Endodermal cell (in vitro differentiated cells): ENCODE results near the gene PP2D1. TPM values are rescaled to one million over a fixed set of nuclear protein-coding genes. Genes with fewer than 3 reads are reported as not detected.
"Not testable (repeated sequence)": the region's sequence is repeated elsewhere in the genome, so short reads cannot be mapped to it uniquely, and the experiment has no call there.

ENCODE experiments used
- DNase-seq: peaks from one replicate; pipeline ENCODE4 v3.0.0-alpha.2; 2017
- H3K27ac ChIP-seq: 2 replicates; pipeline ENCODE4 v1.5.1; 2013; ENCODE audit warnings: mild to moderate bottlenecking, low read depth, low read length, moderate library complexity
- H3K27me3 ChIP-seq: 2 replicates; pipeline ENCODE4 v1.6.1; 2013; ENCODE audit warnings: mild to moderate bottlenecking, low read length, moderate library complexity; ENCODE audit not compliant: insufficient read depth, control insufficient read depth, poor library complexity, severe bottlenecking
- H3K36me3 ChIP-seq: 2 replicates; pipeline ENCODE4 v1.7.0; 2013; ENCODE audit warnings: mild to moderate bottlenecking, low read length, moderate library complexity; ENCODE audit not compliant: control insufficient read depth, insufficient read depth
- H3K4me1 ChIP-seq: one replicate; pipeline ENCODE4 v1.7.0; 2013; ENCODE audit warnings: low read length; ENCODE audit not compliant: control insufficient read depth, insufficient read depth
- H3K4me3 ChIP-seq: 2 replicates; pipeline ENCODE4 v1.5.1; 2013; ENCODE audit warnings: mild to moderate bottlenecking, low read length, moderate library complexity
- H3K9ac ChIP-seq: 2 replicates; pipeline ENCODE4 v1.6.1; 2013; ENCODE audit warnings: mild to moderate bottlenecking, low read length, moderate library complexity; ENCODE audit not compliant: poor library complexity, severe bottlenecking; ENCODE audit errors: extremely low read depth
- H3K9me3 ChIP-seq: 2 replicates; pipeline ENCODE4 v1.6.1; 2013; ENCODE audit warnings: mild to moderate bottlenecking, low read length, moderate library complexity; ENCODE audit not compliant: control insufficient read depth
- H3K27ac Mint-ChIP-seq: 2 replicates; pipeline ENCODE4 v1.8.0; 2020; ENCODE audit warnings: mixed read lengths
- H3K27me3 Mint-ChIP-seq: 2 replicates; pipeline ENCODE4 v1.8.0; 2021; ENCODE audit warnings: mild to moderate bottlenecking, mixed read lengths; ENCODE audit not compliant: insufficient read depth
- H3K36me3 Mint-ChIP-seq: 2 replicates; pipeline ENCODE4 v1.8.0; 2020; ENCODE audit warnings: low read depth, mixed read lengths
- H3K4me1 Mint-ChIP-seq: 2 replicates; pipeline ENCODE4 v1.8.0; 2020; ENCODE audit warnings: mixed read lengths
- H3K4me3 Mint-ChIP-seq: 2 replicates; pipeline ENCODE4 v1.8.0; 2020; ENCODE audit warnings: mild to moderate bottlenecking, moderate library complexity, mixed read lengths
- H3K9me3 Mint-ChIP-seq: 2 replicates; pipeline ENCODE4 v1.8.0; 2020; ENCODE audit warnings: mild to moderate bottlenecking, mixed read lengths
- WGBS, 2 experiments: methylation state at CpG; one replicate each; pipeline versions ENCODE4 v1.1.5 to v1.1.7; 2013; ENCODE audit warnings: missing lambda C conversion rate in 2 of 2, mixed read lengths in 1 of 2; ENCODE audit not compliant: insufficient coverage in 1 of 2, insufficient read length in 1 of 2; 5-methylcytosine and 5-hydroxymethylcytosine counted together
- total RNA-seq, 2 donors: library from RNA; stranded (reverse); fragmentation: NEBNext Ultra II Directional in 1 of 2; extraction: Animal tissue kit (Norgen Biotek cat#: 25700) in 1 of 2; gene quantifications; 2 replicates in 1 of 2; 3 replicates in 1 of 2; pipeline ENCODE4 v1.2.1, GENCODE V29; 2021
- TF ChIP-seq, protein P1 (sequence below): fragments of 200-600 bp; sonication (generic); conservative IDR thresholded peaks from 2 replicates; pipeline ENCODE4 v1.5.0; 2021; ENCODE audit warnings: antibody characterized with exemption, mild to moderate bottlenecking

PP2D1 gene
- total RNA-seq, 2 donors from 2014 or later = not detected

DNA sequence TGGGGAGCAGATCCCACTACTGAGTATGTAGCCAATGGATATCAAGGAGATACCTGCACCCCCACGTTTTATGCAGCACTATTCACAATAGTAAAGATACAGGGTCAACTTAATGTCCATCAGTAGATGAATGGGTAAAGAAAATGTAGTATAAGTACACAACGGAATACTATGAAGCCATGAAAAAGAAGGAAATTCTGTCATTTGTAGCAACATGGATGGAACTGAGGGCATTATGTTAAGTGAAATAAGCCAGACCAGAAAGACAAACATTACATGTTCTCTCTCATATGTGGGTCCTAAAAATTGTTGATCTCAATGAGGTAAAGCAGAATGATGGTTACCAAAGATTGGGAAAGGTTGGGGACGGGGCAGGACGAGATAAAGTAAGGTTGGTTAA is 14.6 kb downstream of the PP2D1 start:
- Histone ChIP-seq H3K27ac (no peak overlapping the region), H3K27me3 (no peaks in the 10 kb centered on the region), H3K9ac (no peak overlapping the region), H3K36me3 (no peaks in the 10 kb centered on the region), H3K4me1 (no peaks in the 10 kb centered on the region), H3K4me3 (no peak overlapping the region), H3K9me3 (no peaks in the 10 kb centered on the region)
- H3K9me3 Mint-ChIP-seq = no peaks in the 10 kb centered on the region
- no peaks in the 10 kb centered on the region for H3K36me3 Mint-ChIP-seq
- H3K27ac Mint-ChIP-seq = no peak overlapping the region
- no peak overlapping the region for H3K4me3 Mint-ChIP-seq
- no peak for DNase-seq
- H3K27me3 Mint-ChIP-seq = no peaks in the 10 kb centered on the region
- TF ChIP-seq, protein P1, sequence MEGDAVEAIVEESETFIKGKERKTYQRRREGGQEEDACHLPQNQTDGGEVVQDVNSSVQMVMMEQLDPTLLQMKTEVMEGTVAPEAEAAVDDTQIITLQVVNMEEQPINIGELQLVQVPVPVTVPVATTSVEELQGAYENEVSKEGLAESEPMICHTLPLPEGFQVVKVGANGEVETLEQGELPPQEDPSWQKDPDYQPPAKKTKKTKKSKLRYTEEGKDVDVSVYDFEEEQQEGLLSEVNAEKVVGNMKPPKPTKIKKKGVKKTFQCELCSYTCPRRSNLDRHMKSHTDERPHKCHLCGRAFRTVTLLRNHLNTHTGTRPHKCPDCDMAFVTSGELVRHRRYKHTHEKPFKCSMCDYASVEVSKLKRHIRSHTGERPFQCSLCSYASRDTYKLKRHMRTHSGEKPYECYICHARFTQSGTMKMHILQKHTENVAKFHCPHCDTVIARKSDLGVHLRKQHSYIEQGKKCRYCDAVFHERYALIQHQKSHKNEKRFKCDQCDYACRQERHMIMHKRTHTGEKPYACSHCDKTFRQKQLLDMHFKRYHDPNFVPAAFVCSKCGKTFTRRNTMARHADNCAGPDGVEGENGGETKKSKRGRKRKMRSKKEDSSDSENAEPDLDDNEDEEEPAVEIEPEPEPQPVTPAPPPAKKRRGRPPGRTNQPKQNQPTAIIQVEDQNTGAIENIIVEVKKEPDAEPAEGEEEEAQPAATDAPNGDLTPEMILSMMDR = no peak
- no peaks in the 10 kb centered on the region for H3K4me1 Mint-ChIP-seq
- WGBS, 2 experiments = 77 to 83% methylated on average over 3 to 4 of the region's 4 CpGs

DNA sequence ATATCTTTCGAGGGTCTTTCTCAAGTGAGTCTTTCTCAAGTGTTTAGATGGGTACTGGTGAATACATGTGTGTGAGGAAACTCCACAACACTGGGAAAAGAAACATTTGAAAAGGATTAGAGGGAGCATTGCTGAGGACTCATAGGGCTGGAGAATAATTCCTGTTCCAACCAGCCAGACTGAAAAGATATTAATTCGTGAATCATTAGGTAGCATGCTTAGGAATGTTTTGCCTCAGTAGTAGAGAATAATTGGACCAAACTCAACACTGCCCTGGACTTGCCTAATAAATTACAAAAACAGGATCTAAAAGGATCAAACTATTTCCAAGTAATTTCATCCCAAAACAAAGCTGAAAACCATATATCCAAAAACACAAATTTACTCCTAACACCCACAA is 17.3 kb downstream of the PP2D1 start:
- Histone ChIP-seq H3K4me3 (no peak overlapping the region), H3K27me3 (no peaks in the 10 kb centered on the region), H3K9me3 (no peaks in the 10 kb centered on the region), H3K27ac (no peak overlapping the region), H3K4me1 (no peaks in the 10 kb centered on the region), H3K9ac (no peak overlapping the region), H3K36me3 (no peaks in the 10 kb centered on the region)
- Mint-ChIP-seq H3K36me3 (no peaks in the 10 kb centered on the region), H3K9me3 (no peaks in the 10 kb centered on the region), H3K27ac (no peak overlapping the region), H3K4me3 (no peak overlapping the region), H3K27me3 (no peaks in the 10 kb centered on the region), H3K4me1 (no peaks in the 10 kb centered on the region)
- 95 to 100% methylated on average over 2 of the region's 2 CpGs for WGBS, 2 experiments
- TF ChIP-seq, protein P1 = no peak
- DNase-seq = no peak

GRCh38 chr3:19988904-19989303 is 23.2 kb downstream of the PP2D1 start:
- H3K27ac Mint-ChIP-seq, H3K4me3 Mint-ChIP-seq, H3K9me3 ChIP-seq: not testable (repeated sequence)

DNA sequence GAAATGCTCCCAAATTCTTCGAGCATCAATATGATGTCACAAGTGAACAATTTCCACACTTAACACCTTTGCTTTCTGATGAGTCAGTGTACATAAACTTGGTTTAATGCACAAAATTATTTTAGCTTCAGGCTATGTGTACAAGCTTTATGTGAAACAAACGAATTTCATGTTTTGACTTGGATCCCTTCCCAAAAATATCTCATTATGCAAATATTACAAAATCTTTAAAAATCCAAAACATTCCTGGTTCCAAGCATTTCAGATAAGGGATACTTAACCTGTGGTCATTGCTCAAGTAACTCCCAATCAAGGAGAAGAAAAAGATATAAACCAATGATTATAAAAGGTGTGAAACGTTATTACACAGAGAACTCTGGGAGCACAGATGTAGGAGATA is 40.0 kb downstream of the PP2D1 start:
- H3K9me3 Mint-ChIP-seq = no peaks in the 10 kb centered on the region
- Histone ChIP-seq H3K4me1 (no peaks in the 10 kb centered on the region), H3K36me3 (peaks cover 49% of the 10 kb centered on the region), H3K9me3 (no peaks in the 10 kb centered on the region), H3K4me3 (no peak overlapping the region), H3K9ac (no peak overlapping the region), H3K27ac (no peak overlapping the region), H3K27me3 (no peaks in the 10 kb centered on the region)
- no peak overlapping the region for H3K27ac Mint-ChIP-seq
- H3K4me1 Mint-ChIP-seq = peaks cover 6% of the 10 kb centered on the region
- H3K4me3 Mint-ChIP-seq = no peak overlapping the region
- no peaks in the 10 kb centered on the region for H3K27me3 Mint-ChIP-seq
- TF ChIP-seq, protein P1 = no peak
- H3K36me3 Mint-ChIP-seq = peaks cover 49% of the 10 kb centered on the region
- WGBS, 2 experiments = 90 to 100% methylated on average over 3 of the region's 3 CpGs
- DNase-seq = no peak

More at GRCh38 chr3:19988904-19989303, 23.2 kb downstream of the PP2D1 start:
- not testable (repeated sequence) for H3K27me3 Mint-ChIP-seq, H3K9me3 Mint-ChIP-seq, H3K9ac ChIP-seq, H3K4me1 Mint-ChIP-seq, H3K27me3 ChIP-seq, DNase-seq, H3K27ac ChIP-seq, H3K4me1 ChIP-seq, H3K4me3 ChIP-seq
- WGBS, 2 experiments = 88 to 99% methylated on average over 4 to 8 of the region's 8 CpGs
- H3K36me3 ChIP-seq = peaks cover 31% of the 10 kb centered on the region
- H3K36me3 Mint-ChIP-seq = peaks cover 37% of the 10 kb centered on the region
